Measurements from ENCODE around the gene CD99L2. TPM values are rescaled to one million over a fixed set of nuclear protein-coding genes. Genes with fewer than 3 reads are reported as not detected.

The CD99L2 gene
- total and polyA plus RNA-seq, 10 of the 15 experiments (the other 5 are each of a cell fraction or from before 2014, with no cell fraction given): 1.1 to 22.9 (median 13.0) TPM

DNA sequence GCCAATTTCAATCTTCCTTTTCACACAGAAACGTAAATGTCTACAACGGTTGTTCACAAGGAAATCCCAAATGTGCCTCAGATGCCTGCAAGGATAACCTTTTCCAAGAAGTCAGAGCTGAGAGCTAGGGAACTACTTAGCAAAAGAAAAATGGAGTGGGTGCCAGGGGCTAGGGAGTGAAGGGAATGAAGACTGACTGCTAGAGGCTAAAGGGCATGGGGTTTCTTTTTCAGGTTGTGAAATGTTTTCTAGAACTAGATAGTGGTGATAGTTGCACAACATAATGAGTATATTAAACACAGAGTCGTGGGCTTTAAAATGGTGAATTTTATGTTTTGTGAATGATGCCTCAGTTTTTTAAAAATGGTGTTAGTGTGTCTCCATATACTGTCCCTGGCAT is 53.4 kb downstream of the CD99L2 start:
- POLR2A ChIA-PET: no interaction called here
- intact Hi-C loops (cut with micrococcal nuclease; ENCODE audit: unreplicated experiment) (no loop called here), in situ Hi-C loops (cut with MboI) (no loop called here)
- WGBS (ENCODE audit: insufficient coverage, insufficient replicate concordance, low lambda C conversion rate, missing lambda C conversion rate): 67% methylated on average over 3 of the region's 3 CpGs
- Histone ChIP-seq H3K9me3 (replicated peaks; ENCODE audit: control insufficient read depth, insufficient read depth, low read length) (no peaks in the 10 kb centered on the region), H3K27me3 (replicated peaks in 1 of 2; ENCODE audit: control insufficient read depth in 2 of 2, insufficient read depth in 2 of 2, low read length in 1 of 2) (no peaks in the 10 kb centered on the region), H3K79me2 (ENCODE audit: control insufficient read depth, insufficient read depth, low read length) (no peaks in the 10 kb centered on the region; the same call in 1 of the 2 replicates), H3K4me2 (ENCODE audit: control insufficient read depth, insufficient read depth) (no peak overlapping the region), H4K20me1 (ENCODE audit: control insufficient read depth, insufficient read depth) (no peaks in the 10 kb centered on the region), H3K36me3 (ENCODE audit: control insufficient read depth in 2 of 2, insufficient read depth in 2 of 2, low read length in 1 of 2) (no peaks in the 10 kb centered on the region), H3K4me3 (no peak overlapping the region), H2AFZ (ENCODE audit: control insufficient read depth, low read depth, low read length) (no peak overlapping the region), H3K27ac (ENCODE audit: control insufficient read depth, insufficient read depth) (no peak overlapping the region), H3K4me1 (ENCODE audit: control insufficient read depth, insufficient read depth, low read length) (peaks cover 5% of the 10 kb centered on the region), H3K9ac (ENCODE audit: control insufficient read depth, insufficient read depth, low read length) (no peak overlapping the region)
- ATAC-seq (no peak), FAIRE-seq (no peak), DNase-seq (ENCODE audit: low read depth, low spot score) (no peak)
- SMC1A ChIA-PET (ENCODE audit: uncharacterized antibody, unreplicated experiment): no interaction called here
- RAD21 ChIA-PET (ENCODE audit: unreplicated experiment): no interaction called here
- TF ChIP-seq MXI1 (IDR thresholded peaks at IDR 0.05; ENCODE audit: low read depth, low read length): no peak
- no peak for TF ChIP-seq POLR2AphosphoS5 (IDR thresholded peaks at IDR 0.05; ENCODE audit: low read length)
- TF ChIP-seq, protein P1, sequence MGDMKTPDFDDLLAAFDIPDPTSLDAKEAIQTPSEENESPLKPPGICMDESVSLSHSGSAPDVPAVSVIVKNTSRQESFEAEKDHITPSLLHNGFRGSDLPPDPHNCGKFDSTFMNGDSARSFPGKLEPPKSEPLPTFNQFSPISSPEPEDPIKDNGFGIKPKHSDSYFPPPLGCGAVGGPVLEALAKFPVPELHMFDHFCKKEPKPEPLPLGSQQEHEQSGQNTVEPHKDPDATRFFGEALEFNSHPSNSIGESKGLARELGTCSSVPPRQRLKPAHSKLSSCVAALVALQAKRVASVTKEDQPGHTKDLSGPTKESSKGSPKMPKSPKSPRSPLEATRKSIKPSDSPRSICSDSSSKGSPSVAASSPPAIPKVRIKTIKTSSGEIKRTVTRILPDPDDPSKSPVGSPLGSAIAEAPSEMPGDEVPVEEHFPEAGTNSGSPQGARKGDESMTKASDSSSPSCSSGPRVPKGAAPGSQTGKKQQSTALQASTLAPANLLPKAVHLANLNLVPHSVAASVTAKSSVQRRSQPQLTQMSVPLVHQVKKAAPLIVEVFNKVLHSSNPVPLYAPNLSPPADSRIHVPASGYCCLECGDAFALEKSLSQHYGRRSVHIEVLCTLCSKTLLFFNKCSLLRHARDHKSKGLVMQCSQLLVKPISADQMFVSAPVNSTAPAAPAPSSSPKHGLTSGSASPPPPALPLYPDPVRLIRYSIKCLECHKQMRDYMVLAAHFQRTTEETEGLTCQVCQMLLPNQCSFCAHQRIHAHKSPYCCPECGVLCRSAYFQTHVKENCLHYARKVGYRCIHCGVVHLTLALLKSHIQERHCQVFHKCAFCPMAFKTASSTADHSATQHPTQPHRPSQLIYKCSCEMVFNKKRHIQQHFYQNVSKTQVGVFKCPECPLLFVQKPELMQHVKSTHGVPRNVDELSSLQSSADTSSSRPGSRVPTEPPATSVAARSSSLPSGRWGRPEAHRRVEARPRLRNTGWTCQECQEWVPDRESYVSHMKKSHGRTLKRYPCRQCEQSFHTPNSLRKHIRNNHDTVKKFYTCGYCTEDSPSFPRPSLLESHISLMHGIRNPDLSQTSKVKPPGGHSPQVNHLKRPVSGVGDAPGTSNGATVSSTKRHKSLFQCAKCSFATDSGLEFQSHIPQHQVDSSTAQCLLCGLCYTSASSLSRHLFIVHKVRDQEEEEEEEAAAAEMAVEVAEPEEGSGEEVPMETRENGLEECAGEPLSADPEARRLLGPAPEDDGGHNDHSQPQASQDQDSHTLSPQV (IDR thresholded peaks at IDR 0.05): no peak
- TF ChIP-seq TARDBP (IDR thresholded peaks at IDR 0.05; ENCODE audit: borderline replicate concordance): no peak
- no peak for TF ChIP-seq GABPA (IDR thresholded peaks at IDR 0.05; ENCODE audit: low read depth)
- TF ChIP-seq RB1 (IDR thresholded peaks at IDR 0.05; ENCODE audit: borderline replicate concordance): no peak
- TF ChIP-seq, protein P2, sequence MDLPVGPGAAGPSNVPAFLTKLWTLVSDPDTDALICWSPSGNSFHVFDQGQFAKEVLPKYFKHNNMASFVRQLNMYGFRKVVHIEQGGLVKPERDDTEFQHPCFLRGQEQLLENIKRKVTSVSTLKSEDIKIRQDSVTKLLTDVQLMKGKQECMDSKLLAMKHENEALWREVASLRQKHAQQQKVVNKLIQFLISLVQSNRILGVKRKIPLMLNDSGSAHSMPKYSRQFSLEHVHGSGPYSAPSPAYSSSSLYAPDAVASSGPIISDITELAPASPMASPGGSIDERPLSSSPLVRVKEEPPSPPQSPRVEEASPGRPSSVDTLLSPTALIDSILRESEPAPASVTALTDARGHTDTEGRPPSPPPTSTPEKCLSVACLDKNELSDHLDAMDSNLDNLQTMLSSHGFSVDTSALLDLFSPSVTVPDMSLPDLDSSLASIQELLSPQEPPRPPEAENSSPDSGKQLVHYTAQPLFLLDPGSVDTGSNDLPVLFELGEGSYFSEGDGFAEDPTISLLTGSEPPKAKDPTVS (IDR thresholded peaks at IDR 0.05; ENCODE audit: low read depth, low read length): no peak
- TF ChIP-seq KLF5 (IDR thresholded peaks at IDR 0.05; ENCODE audit: partially characterized antibody): no peak
- no peak for TF ChIP-seq RFX5 (IDR thresholded peaks at IDR 0.05; ENCODE audit: low read depth, low read length)
- TF ChIP-seq SP1 (IDR thresholded peaks at IDR 0.05; ENCODE audit: low read depth, low read length): no peak
- TF ChIP-seq, protein P3, sequence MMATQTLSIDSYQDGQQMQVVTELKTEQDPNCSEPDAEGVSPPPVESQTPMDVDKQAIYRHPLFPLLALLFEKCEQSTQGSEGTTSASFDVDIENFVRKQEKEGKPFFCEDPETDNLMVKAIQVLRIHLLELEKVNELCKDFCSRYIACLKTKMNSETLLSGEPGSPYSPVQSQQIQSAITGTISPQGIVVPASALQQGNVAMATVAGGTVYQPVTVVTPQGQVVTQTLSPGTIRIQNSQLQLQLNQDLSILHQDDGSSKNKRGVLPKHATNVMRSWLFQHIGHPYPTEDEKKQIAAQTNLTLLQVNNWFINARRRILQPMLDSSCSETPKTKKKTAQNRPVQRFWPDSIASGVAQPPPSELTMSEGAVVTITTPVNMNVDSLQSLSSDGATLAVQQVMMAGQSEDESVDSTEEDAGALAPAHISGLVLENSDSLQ (IDR thresholded peaks at IDR 0.05): no peak
- TF ChIP-seq PML (IDR thresholded peaks at IDR 0.05; ENCODE audit: low read length): no peak
- no peak for TF ChIP-seq JUNB (IDR thresholded peaks at IDR 0.05)
- CTCF ChIA-PET: no interaction called here
- BruUV-seq (replicated peaks): no TSS peak

Data from GM12878 (cell line).